Type B pancreatic cell (in vitro differentiated cells): Measurements from ENCODE around the gene YPEL2. TPM values are rescaled to one million over a fixed set of nuclear protein-coding genes. Genes with fewer than 3 reads are reported as not detected.

Source experiments
- DNase-seq: peaks from one replicate; pipeline ENCODE4 v3.0.0; 2021; ENCODE audit warnings: mixed read lengths; ENCODE audit not compliant: unreplicated experiment; ENCODE audit errors: extremely low spot score
- H3K27ac Mint-ChIP-seq: 2 replicates; pipeline ENCODE4 v1.8.0; 2021; ENCODE audit warnings: mild to moderate bottlenecking, mixed read lengths
- H3K27me3 Mint-ChIP-seq: 2 replicates; pipeline ENCODE4 v1.8.0; 2021; ENCODE audit warnings: mixed read lengths
- H3K36me3 Mint-ChIP-seq: 2 replicates; pipeline ENCODE4 v1.8.0; 2021; ENCODE audit warnings: mixed read lengths
- H3K4me1 Mint-ChIP-seq: one replicate; pipeline ENCODE4 v1.8.0; 2021; ENCODE audit warnings: mixed read lengths; ENCODE audit not compliant: unreplicated experiment
- H3K4me3 Mint-ChIP-seq: 2 replicates; pipeline ENCODE4 v1.8.0; 2021; ENCODE audit warnings: mild to moderate bottlenecking, mixed read lengths
- H3K9me3 Mint-ChIP-seq: 2 replicates; pipeline ENCODE4 v1.8.0; 2021; ENCODE audit warnings: mixed read lengths
- total RNA-seq: library from RNA; stranded (reverse); gene quantifications from 2 replicates; pipeline ENCODE4 v1.2.1, GENCODE V29; 2021; ENCODE audit warnings: low replicate concordance
- TF ChIP-seq, protein P1 (sequence below): fragments of 200-600 bp; sonication (generic); conservative IDR thresholded peaks from 2 replicates; pipeline ENCODE4 v1.5.0; 2021; ENCODE audit warnings: antibody characterized with exemption, mild to moderate bottlenecking

Gene YPEL2
- total RNA-seq, 1 donor from 2014 or later = 14.7 TPM

DNA sequence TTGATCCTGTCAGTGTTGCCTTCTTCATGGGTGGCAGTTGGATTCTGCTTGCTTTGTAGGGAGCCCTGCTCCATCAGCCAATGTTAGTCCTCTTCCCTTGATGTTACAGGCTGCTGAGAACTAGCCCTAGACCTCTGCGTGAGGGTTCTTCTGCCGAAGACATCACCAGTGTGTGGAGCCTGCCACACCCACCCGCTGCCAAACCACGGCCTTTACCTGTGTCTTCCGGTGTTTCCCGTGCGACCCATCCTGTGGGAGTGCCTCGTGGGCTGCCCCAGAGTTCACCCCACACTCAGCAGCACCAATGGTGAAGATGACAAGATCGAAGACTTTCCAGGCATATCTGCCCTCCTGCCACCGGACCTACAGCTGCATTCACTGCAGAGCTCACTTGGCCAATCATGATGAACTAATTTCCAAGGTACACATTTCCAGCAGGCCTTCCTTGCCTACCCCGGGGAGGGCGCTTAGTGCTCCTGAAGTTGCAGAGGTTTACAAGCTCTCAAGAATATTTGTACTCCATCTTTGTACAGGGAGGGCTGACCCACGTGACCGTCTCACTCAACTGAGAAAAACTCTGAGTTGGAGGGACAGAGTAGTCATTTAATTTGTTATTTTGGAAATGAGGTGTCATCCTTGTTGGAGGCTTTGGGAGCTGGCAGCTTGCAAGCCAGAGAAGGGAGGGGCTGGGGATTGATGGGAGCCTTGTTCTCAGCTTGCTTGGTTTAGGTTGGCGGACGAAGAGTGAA, 21.8 kb downstream of the YPEL2 start:
- no peak overlapping the region for H3K4me3 Mint-ChIP-seq
- no peak for DNase-seq
- TF ChIP-seq, protein P1, sequence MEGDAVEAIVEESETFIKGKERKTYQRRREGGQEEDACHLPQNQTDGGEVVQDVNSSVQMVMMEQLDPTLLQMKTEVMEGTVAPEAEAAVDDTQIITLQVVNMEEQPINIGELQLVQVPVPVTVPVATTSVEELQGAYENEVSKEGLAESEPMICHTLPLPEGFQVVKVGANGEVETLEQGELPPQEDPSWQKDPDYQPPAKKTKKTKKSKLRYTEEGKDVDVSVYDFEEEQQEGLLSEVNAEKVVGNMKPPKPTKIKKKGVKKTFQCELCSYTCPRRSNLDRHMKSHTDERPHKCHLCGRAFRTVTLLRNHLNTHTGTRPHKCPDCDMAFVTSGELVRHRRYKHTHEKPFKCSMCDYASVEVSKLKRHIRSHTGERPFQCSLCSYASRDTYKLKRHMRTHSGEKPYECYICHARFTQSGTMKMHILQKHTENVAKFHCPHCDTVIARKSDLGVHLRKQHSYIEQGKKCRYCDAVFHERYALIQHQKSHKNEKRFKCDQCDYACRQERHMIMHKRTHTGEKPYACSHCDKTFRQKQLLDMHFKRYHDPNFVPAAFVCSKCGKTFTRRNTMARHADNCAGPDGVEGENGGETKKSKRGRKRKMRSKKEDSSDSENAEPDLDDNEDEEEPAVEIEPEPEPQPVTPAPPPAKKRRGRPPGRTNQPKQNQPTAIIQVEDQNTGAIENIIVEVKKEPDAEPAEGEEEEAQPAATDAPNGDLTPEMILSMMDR = no peak
- H3K36me3 Mint-ChIP-seq = peaks cover 23% of the 10 kb centered on the region
- peak overlapping the region; percentile 25 for H3K27ac Mint-ChIP-seq
- no peaks in the 10 kb centered on the region for H3K27me3 Mint-ChIP-seq
- H3K9me3 Mint-ChIP-seq = no peaks in the 10 kb centered on the region
- peaks cover 64% of the 10 kb centered on the region for H3K4me1 Mint-ChIP-seq

DNA sequence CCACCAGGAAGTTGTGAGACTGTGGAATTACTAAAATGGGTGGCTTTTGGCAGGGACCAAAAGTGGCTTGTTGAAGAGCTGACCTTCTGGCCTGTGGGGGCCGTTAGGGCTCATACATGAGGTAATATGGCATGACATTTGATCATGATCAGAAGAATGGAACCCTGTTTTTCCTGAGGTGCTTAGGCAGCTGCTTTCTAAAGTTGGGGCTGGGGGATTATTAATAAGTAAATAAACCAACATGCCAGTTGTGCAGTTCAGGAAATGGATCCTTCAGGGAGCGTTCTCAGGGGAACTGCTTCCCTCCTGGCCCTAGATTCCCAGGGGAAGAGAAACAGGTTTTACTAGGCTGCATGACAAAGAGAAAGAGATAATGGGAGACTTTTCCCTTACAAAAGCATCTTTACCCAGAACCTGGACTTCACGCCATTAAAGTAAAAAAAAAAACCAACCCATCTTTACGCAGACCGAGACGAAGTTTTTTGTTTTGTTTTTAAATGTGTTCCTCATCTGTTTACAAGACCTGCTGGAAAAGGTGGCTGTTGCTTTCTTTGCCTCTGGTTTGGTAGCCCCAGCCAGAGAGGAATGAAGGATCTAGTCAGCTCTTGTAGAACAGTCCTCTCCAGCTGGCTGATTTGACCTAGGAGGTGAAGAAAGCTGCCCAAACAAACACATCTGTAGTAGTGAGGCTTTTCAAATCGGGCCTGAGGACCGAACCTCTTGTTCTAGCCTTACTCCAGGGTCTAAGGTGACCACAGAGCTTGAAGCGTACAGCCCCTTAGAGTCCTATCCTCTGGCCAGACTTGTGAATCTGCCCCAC, 22.7 kb downstream of the YPEL2 start:
- H3K4me1 Mint-ChIP-seq = peaks cover 62% of the 10 kb centered on the region
- H3K27ac Mint-ChIP-seq = no peak overlapping the region

DNA sequence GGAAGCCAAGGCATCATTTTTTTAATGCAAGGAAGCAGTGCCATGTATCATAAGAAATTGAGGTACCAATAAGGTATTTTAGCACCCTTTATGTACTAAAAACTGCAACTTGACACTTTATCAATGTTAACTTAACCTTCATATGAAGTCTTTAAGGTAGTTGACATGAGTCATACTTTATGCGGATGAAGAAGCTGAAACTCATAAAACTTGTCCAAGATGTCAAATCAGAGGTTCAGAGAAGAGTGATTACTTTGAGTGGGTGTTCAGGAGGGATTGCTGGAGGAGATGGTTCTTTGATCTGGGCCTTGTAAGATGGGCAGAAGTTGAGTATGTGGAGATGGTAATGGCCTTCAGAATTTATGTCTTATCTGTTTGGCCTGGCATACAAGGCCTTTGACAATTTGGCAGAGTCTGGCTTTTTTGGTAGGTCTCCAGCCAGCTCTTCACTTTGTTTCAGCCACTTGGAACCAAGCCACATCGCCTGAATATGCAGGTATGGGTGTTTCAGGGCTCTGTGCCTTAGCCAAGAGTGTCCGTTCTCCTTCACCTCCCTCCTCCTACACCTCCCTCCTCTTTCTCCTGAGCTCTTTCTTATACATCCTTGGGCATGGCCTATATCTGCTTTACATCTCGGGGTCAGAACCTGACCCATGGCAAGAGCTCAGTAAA, 23.7 kb downstream of the YPEL2 start:
- no peak overlapping the region for H3K4me3 Mint-ChIP-seq
- H3K4me1 Mint-ChIP-seq = peaks cover 57% of the 10 kb centered on the region
- TF ChIP-seq, protein P1 = no peak
- no peaks in the 10 kb centered on the region for H3K27me3 Mint-ChIP-seq
- no peaks in the 10 kb centered on the region for H3K9me3 Mint-ChIP-seq
- no peak overlapping the region for H3K27ac Mint-ChIP-seq
- no peak for DNase-seq
- H3K36me3 Mint-ChIP-seq = peaks cover 25% of the 10 kb centered on the region

More for the DNA sequence above, 22.7 kb downstream of the YPEL2 start:
- no peak for DNase-seq
- Mint-ChIP-seq H3K27me3 (no peaks in the 10 kb centered on the region), H3K36me3 (peaks cover 25% of the 10 kb centered on the region), H3K4me3 (no peak overlapping the region), H3K9me3 (no peaks in the 10 kb centered on the region)
- TF ChIP-seq, protein P1 = no peak

DNA sequence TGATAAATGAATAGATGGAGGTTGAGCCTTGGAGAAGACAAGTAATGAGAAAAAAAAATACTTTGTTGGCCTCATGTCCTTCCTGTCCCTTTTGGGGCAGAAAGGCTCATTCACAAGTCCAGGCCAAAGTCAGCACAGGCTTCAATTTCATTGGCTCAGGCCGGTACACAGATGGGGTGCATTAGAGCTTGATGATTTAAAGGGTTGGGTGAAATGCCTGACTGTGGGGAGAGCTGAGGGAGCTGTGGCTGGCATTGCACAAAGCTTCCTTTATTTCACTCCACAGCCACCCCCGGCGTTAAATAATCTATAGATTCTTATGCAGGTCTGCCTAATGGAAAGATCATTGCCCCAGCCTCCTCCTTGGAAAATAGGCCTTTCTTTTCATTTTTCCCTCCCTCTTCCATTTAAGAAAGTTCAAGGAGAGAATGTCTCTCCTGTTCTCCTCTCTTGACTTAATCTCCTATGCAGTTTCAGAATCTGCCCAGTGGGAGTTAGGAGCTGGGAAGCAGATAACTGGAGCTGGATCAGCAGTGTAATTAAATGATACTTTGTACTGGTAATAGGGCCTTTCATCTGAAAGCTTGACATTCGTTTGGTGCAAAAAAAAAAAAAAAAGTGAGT, 24.4 kb downstream of the YPEL2 start:
- Mint-ChIP-seq H3K36me3 (peaks cover 25% of the 10 kb centered on the region), H3K27me3 (no peaks in the 10 kb centered on the region), H3K4me1 (peaks cover 55% of the 10 kb centered on the region), H3K27ac (no peak overlapping the region), H3K4me3 (no peak overlapping the region), H3K9me3 (no peaks in the 10 kb centered on the region)
- TF ChIP-seq, protein P1 = no peak
- DNase-seq = no peak

- TF ChIP-seq, protein P1 = no peak
- H3K27ac Mint-ChIP-seq = no peak overlapping the region
- no peak for DNase-seq
- H3K4me3 Mint-ChIP-seq = no peak overlapping the region
- peaks cover 25% of the 10 kb centered on the region for H3K36me3 Mint-ChIP-seq
- no peaks in the 10 kb centered on the region for H3K9me3 Mint-ChIP-seq
- peaks cover 57% of the 10 kb centered on the region for H3K4me1 Mint-ChIP-seq
- no peaks in the 10 kb centered on the region for H3K27me3 Mint-ChIP-seq
Measured at GRCh38 chr17:59356543-59357218, 25.2 kb downstream of the YPEL2 start.
